Breast epithelium (tissue), 3 donors: Measurements from ENCODE around the gene C17orf75.

Experiments
- CTCF ChIP-seq, 3 donors: fragments of 450-650 bp; IDR thresholded peaks; one replicate each; pipeline ENCODE4 v1.5.1; 2016 to 2017; ENCODE audit warnings: antibody characterized with exemption in 3 of 3, mild to moderate bottlenecking in 3 of 3, moderate library complexity in 3 of 3
- POLR2AphosphoS5 ChIP-seq, 3 donors: sonication (generic); formaldehyde crosslinking; IDR thresholded peaks; one replicate each; pipeline ENCODE4 v1.6.1; 2017; ENCODE audit warnings: antibody characterized with exemption in 3 of 3

GRCh38 chr17:32317353-32317752 is 24.6 kb downstream of the C17orf75 start:
- TF ChIP-seq CTCF (IDR thresholded peaks at IDR 0.05) (no peak), POLR2AphosphoS5 (IDR thresholded peaks at IDR 0.05) (no peak)
